Nephron progenitor cell (in vitro differentiated cells): ENCODE results near the gene RACK1.

Source experiments
- DNase-seq: peaks from one replicate; pipeline ENCODE4 v3.0.0; 2021
- H3K27ac Mint-ChIP-seq: 2 replicates; pipeline ENCODE4 v1.8.0; 2021; ENCODE audit warnings: mild to moderate bottlenecking, moderate library complexity, mixed read lengths
- H3K27me3 Mint-ChIP-seq: 2 replicates; pipeline ENCODE4 v1.8.0; 2021; ENCODE audit warnings: mild to moderate bottlenecking, low read depth, mixed read lengths; ENCODE audit not compliant: poor library complexity
- H3K36me3 Mint-ChIP-seq: 2 replicates; pipeline ENCODE4 v1.8.0; 2021; ENCODE audit warnings: low read depth, mixed read lengths
- H3K4me1 Mint-ChIP-seq: 2 replicates; pipeline ENCODE4 v1.8.0; 2021; ENCODE audit warnings: mixed read lengths
- H3K4me3 Mint-ChIP-seq: 2 replicates; pipeline ENCODE4 v1.8.0; 2021; ENCODE audit warnings: mild to moderate bottlenecking, moderate library complexity, mixed read lengths
- H3K9me3 Mint-ChIP-seq: 2 replicates; pipeline ENCODE4 v1.8.0; 2021; ENCODE audit warnings: mild to moderate bottlenecking, moderate library complexity, mixed read lengths
- CTCF ChIP-seq: fragments of 200-600 bp; sonication (generic); IDR thresholded peaks from 2 replicates; pipeline ENCODE4 v1.5.0; 2021; ENCODE audit warnings: antibody characterized with exemption

Gene RACK1

GRCh38 chr5:181203777-181204112, 40.0 kb downstream of the RACK1 start:
- Mint-ChIP-seq H3K36me3 (no peaks in the 10 kb centered on the region), H3K27ac (no peak overlapping the region), H3K4me1 (peaks cover 37% of the 10 kb centered on the region), H3K27me3 (peaks cover 93% of the 10 kb centered on the region), H3K4me3 (peak overlapping the region; percentile 85), H3K9me3 (peaks cover 20% of the 10 kb centered on the region)
- no peak for TF ChIP-seq CTCF
- peak; percentile 40 for DNase-seq

- Mint-ChIP-seq H3K9me3 (peaks cover 16% of the 10 kb centered on the region), H3K4me3 (peak overlapping the region; percentile 85), H3K27me3 (peaks cover 95% of the 10 kb centered on the region), H3K27ac (no peak overlapping the region), H3K4me1 (peaks cover 42% of the 10 kb centered on the region), H3K36me3 (no peaks in the 10 kb centered on the region)
- TF ChIP-seq CTCF: no peak
- no peak for DNase-seq
These were observed 40.5 kb downstream of the RACK1 start for GRCh38 chr5:181203093-181203711.

- Mint-ChIP-seq H3K4me1 (peaks cover 43% of the 10 kb centered on the region), H3K9me3 (no peaks in the 10 kb centered on the region), H3K4me3 (no peak overlapping the region), H3K27ac (no peak overlapping the region), H3K36me3 (no peaks in the 10 kb centered on the region), H3K27me3 (peaks cover 83% of the 10 kb centered on the region)
- DNase-seq: no peak
- TF ChIP-seq CTCF: no peak
These were observed 42.9 kb downstream of the RACK1 start for GRCh38 chr5:181200816-181201215.

GRCh38 chr5:181199881-181200638, 43.6 kb downstream of the RACK1 start:
- Mint-ChIP-seq H3K4me1 (peaks cover 37% of the 10 kb centered on the region), H3K4me3 (no peak overlapping the region), H3K36me3 (no peaks in the 10 kb centered on the region), H3K27me3 (peaks cover 79% of the 10 kb centered on the region), H3K9me3 (no peaks in the 10 kb centered on the region), H3K27ac (no peak overlapping the region)
- DNase-seq: no peak
- TF ChIP-seq CTCF: no peak

GRCh38 chr5:181198905-181199519, 44.7 kb downstream of the RACK1 start:
- H3K27me3 Mint-ChIP-seq: peaks cover 75% of the 10 kb centered on the region
- H3K4me3 Mint-ChIP-seq: no peak overlapping the region
- peaks cover 34% of the 10 kb centered on the region for H3K4me1 Mint-ChIP-seq
- H3K36me3 Mint-ChIP-seq: no peaks in the 10 kb centered on the region
- H3K9me3 Mint-ChIP-seq: no peaks in the 10 kb centered on the region
- no peak for DNase-seq
- no peak overlapping the region for H3K27ac Mint-ChIP-seq
- TF ChIP-seq CTCF: no peak
